Vagina (tissue), 2 donors: ENCODE results near the gene SLC35D2.

ENCODE experiments used
- POLR2A ChIP-seq, 2 donors: fragments of 450-650 bp; IDR thresholded peaks; one replicate each; pipeline ENCODE4 v1.6.1; 2017; ENCODE audit warnings: antibody characterized with exemption in 2 of 2, mild to moderate bottlenecking in 2 of 2, moderate library complexity in 2 of 2
- POLR2AphosphoS5 ChIP-seq, 2 donors: sonication (generic); formaldehyde crosslinking; IDR thresholded peaks; one replicate each; pipeline ENCODE4 v1.9.0; 2017; ENCODE audit warnings: antibody characterized with exemption in 2 of 2, mild to moderate bottlenecking in 2 of 2, low read depth in 1 of 2; ENCODE audit not compliant: insufficient read depth in 1 of 2
- TF ChIP-seq, protein P1 (sequence below), 3 experiments: fragments of 450-650 bp in 2 of 3; fragments of 200-600 bp in 1 of 3; sonication (generic) in 1 of 3; IDR thresholded peaks; one replicate each; pipeline ENCODE4 v1.5.1; 2017 to 2019; ENCODE audit warnings: antibody characterized with exemption in 3 of 3, mild to moderate bottlenecking in 2 of 3, moderate library complexity in 2 of 3

DNA sequence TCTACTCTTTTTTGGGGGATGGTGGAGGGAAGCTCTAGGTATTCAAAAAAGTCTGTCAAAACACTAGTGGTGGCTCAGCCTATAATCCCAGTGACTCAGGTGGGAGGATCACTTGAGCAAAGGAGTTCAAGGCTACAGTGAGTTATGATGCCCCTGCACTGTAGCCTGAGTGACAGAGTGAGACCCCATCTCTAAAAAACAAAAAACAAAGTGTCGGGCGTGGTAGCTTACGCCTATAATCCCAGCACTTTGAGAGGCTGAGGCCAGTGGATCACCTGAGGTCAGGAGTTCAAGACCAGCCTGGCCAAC is 15.8 kb upstream of the SLC35D2 start:
- TF ChIP-seq, protein P1, sequence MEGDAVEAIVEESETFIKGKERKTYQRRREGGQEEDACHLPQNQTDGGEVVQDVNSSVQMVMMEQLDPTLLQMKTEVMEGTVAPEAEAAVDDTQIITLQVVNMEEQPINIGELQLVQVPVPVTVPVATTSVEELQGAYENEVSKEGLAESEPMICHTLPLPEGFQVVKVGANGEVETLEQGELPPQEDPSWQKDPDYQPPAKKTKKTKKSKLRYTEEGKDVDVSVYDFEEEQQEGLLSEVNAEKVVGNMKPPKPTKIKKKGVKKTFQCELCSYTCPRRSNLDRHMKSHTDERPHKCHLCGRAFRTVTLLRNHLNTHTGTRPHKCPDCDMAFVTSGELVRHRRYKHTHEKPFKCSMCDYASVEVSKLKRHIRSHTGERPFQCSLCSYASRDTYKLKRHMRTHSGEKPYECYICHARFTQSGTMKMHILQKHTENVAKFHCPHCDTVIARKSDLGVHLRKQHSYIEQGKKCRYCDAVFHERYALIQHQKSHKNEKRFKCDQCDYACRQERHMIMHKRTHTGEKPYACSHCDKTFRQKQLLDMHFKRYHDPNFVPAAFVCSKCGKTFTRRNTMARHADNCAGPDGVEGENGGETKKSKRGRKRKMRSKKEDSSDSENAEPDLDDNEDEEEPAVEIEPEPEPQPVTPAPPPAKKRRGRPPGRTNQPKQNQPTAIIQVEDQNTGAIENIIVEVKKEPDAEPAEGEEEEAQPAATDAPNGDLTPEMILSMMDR (IDR thresholded peaks at IDR 0.05), result no peak
- no peak for TF ChIP-seq POLR2AphosphoS5 (IDR thresholded peaks at IDR 0.05; ENCODE audit: insufficient read depth in 1 of 2, low read depth in 1 of 2)
- no peak for TF ChIP-seq POLR2A (IDR thresholded peaks at IDR 0.05)
